ENCODE measurements around the gene ARMS2.

ARMS2 gene

DNA sequence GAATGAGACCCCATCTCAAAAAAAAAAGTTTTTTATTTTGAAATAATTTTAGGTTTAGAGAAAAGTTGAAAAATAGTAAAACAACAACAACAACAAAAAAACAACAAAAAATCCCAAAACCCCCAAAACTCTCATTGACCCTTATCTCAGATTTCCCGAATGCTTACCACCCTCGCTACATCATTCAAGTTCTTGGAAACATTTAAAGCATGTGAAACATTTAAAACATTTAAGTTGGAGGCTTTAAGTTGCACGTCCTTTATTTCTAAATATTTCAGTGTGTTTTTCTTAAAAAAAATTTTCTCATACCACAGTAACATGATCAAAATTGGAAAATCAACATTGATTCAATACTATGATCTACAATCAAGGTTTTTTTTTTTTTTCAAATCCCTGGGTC, 382 bp upstream of the ARMS2 start:
- Histone ChIP-seq H3K4me1 (ENCODE audit: insufficient read depth, low read length) (no peaks in the 10 kb centered on the region), H3K27ac (ENCODE audit: low read length) (no peak overlapping the region), H4K20me1 (ENCODE audit: insufficient read depth, low read length) (no peaks in the 10 kb centered on the region), H3K4me3 (ENCODE audit: low read depth in 1 of 2, low read length in 2 of 2) (no peak overlapping the region), H2AFZ (ENCODE audit: low read depth, low read length) (no peak overlapping the region), H3K9ac (ENCODE audit: low read depth, low read length) (no peak overlapping the region), H3K36me3 (ENCODE audit: insufficient read depth, low read length) (no peaks in the 10 kb centered on the region), H3K27me3 (ENCODE audit: insufficient read depth, low read length, poor library complexity) (peaks cover 5% of the 10 kb centered on the region), H3K79me2 (ENCODE audit: insufficient read depth, low read length) (no peaks in the 10 kb centered on the region), H3K4me2 (ENCODE audit: insufficient read depth, low read length) (no peak overlapping the region), H3K9me3 (ENCODE audit: insufficient read depth, low read length, severe bottlenecking) (no peaks in the 10 kb centered on the region)
- no peak for DNase-seq
- TF ChIP-seq EZH2 (IDR thresholded peaks at IDR 0.05; ENCODE audit: borderline replicate concordance, low read depth, low read length, severe bottlenecking) = no peak
- TF ChIP-seq, protein P1, sequence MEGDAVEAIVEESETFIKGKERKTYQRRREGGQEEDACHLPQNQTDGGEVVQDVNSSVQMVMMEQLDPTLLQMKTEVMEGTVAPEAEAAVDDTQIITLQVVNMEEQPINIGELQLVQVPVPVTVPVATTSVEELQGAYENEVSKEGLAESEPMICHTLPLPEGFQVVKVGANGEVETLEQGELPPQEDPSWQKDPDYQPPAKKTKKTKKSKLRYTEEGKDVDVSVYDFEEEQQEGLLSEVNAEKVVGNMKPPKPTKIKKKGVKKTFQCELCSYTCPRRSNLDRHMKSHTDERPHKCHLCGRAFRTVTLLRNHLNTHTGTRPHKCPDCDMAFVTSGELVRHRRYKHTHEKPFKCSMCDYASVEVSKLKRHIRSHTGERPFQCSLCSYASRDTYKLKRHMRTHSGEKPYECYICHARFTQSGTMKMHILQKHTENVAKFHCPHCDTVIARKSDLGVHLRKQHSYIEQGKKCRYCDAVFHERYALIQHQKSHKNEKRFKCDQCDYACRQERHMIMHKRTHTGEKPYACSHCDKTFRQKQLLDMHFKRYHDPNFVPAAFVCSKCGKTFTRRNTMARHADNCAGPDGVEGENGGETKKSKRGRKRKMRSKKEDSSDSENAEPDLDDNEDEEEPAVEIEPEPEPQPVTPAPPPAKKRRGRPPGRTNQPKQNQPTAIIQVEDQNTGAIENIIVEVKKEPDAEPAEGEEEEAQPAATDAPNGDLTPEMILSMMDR (IDR thresholded peaks at IDR 0.05; ENCODE audit: borderline replicate concordance, extremely low read depth, low read length, poor library complexity, severe bottlenecking) = no peak
- no peak for ATAC-seq (ENCODE audit: insufficient read depth, low read depth)

DNA sequence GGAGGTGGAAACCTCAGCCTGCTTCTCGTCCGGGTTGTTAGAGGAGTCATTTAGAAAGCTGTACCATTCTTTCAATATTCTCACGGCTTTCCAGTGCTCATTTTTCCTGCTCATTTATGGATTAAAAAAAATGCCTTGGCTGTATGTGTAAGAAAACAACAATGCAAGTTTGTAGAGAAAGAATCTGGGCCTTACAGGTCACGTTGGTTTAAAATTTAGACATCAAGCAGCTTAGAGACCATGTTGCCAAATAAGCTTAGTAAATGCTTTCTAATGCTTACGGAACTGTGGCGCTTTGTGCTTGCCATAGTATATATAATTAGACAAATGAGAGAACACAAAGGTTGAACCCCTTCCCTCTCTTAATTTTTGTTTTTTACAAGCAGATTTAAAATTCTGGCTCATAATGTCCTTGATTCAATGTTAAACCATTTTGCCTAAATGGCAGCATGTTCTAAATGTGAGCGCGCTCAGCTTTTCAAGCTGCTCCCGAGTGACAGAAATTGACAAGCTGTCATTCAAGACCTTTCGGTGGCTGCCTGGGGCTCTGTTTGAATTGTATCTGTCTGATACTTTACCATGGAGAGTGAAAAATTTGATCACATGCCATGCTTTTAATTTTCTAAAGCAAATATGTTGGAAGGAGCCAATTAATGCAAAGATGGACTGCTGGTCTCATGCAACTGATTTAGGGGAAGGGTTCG, 1.1 kb downstream of the ARMS2 start:
- H3K4me3 ChIP-seq (ENCODE audit: low read depth in 1 of 2, low read length in 2 of 2) = no peak overlapping the region
- TF ChIP-seq, protein P1 (IDR thresholded peaks at IDR 0.05; ENCODE audit: borderline replicate concordance, extremely low read depth, low read length, poor library complexity, severe bottlenecking) = no peak
- no peak for TF ChIP-seq EZH2 (IDR thresholded peaks at IDR 0.05; ENCODE audit: borderline replicate concordance, low read depth, low read length, severe bottlenecking)
- peaks cover 5% of the 10 kb centered on the region for H3K27me3 ChIP-seq (ENCODE audit: insufficient read depth, low read length, poor library complexity)
- H2AFZ ChIP-seq (ENCODE audit: low read depth, low read length) = no peak overlapping the region
- no peaks in the 10 kb centered on the region for H3K4me1 ChIP-seq (ENCODE audit: insufficient read depth, low read length)
- H3K9me3 ChIP-seq (ENCODE audit: insufficient read depth, low read length, severe bottlenecking) = no peaks in the 10 kb centered on the region
- no peak for ATAC-seq (ENCODE audit: insufficient read depth, low read depth)
- H3K79me2 ChIP-seq (ENCODE audit: insufficient read depth, low read length) = no peaks in the 10 kb centered on the region
- no peaks in the 10 kb centered on the region for H3K36me3 ChIP-seq (ENCODE audit: insufficient read depth, low read length)
- H3K27ac ChIP-seq (ENCODE audit: low read length) = no peak overlapping the region
- H4K20me1 ChIP-seq (ENCODE audit: insufficient read depth, low read length) = no peaks in the 10 kb centered on the region
- H3K9ac ChIP-seq (ENCODE audit: low read depth, low read length) = no peak overlapping the region
- DNase-seq = no peak
- no peak overlapping the region for H3K4me2 ChIP-seq (ENCODE audit: insufficient read depth, low read length)

DNA sequence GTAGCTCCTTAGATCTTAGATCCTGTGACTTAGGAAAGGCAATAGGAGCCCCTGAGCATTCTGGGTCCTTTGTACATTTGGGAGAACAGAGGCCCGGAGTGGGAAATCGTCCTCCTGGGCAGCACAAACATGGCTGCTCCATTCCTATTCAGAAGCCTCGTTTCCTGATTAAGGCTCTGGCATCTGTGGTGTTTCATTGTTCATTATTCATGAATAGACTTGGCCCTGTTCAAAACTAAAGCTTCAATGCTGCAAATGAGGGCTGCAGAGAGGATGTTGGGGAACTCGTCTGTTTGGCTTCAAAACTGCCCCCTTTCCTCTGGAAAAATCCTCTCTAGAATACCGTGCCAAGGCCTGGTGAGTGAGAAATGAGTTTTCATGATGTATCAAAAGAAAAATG, 3.5 kb downstream of the ARMS2 start:
- H3K36me3 ChIP-seq (ENCODE audit: insufficient read depth, low read length) = no peaks in the 10 kb centered on the region
- TF ChIP-seq, protein P1 (IDR thresholded peaks at IDR 0.05; ENCODE audit: borderline replicate concordance, extremely low read depth, low read length, poor library complexity, severe bottlenecking) = no peak
- TF ChIP-seq EZH2 (IDR thresholded peaks at IDR 0.05; ENCODE audit: borderline replicate concordance, low read depth, low read length, severe bottlenecking) = no peak
- H3K4me3 ChIP-seq (ENCODE audit: low read depth in 1 of 2, low read length in 2 of 2) = no peak overlapping the region
- ATAC-seq (ENCODE audit: insufficient read depth, low read depth) (no peak), DNase-seq (no peak)
- H4K20me1 ChIP-seq (ENCODE audit: insufficient read depth, low read length) = no peaks in the 10 kb centered on the region
- no peaks in the 10 kb centered on the region for H3K9me3 ChIP-seq (ENCODE audit: insufficient read depth, low read length, severe bottlenecking)
- H3K4me2 ChIP-seq (ENCODE audit: insufficient read depth, low read length) = no peak overlapping the region
- H3K9ac ChIP-seq (ENCODE audit: low read depth, low read length) = no peak overlapping the region
- H3K27ac ChIP-seq (ENCODE audit: low read length) = no peak overlapping the region
- H3K79me2 ChIP-seq (ENCODE audit: insufficient read depth, low read length) = no peaks in the 10 kb centered on the region
- H3K27me3 ChIP-seq (ENCODE audit: insufficient read depth, low read length, poor library complexity) = peaks cover 5% of the 10 kb centered on the region
- H2AFZ ChIP-seq (ENCODE audit: low read depth, low read length) = no peak overlapping the region
- no peaks in the 10 kb centered on the region for H3K4me1 ChIP-seq (ENCODE audit: insufficient read depth, low read length)
